GM23338 (cell line): ENCODE measurements around the gene SLC26A11.
"Not testable (repeated sequence)": the region's sequence is repeated elsewhere in the genome, so short reads cannot be mapped to it uniquely, and the experiment has no call there.

Experiments used
- JUNB ChIP-seq: IDR thresholded peaks from one replicate; pipeline ENCODE4 v1.6.1; 2016; ENCODE audit warnings: antibody characterized with exemption; ENCODE audit not compliant: unreplicated experiment
- REST ChIP-seq: IDR thresholded peaks from one replicate; pipeline ENCODE4 v1.6.1; 2018; ENCODE audit warnings: antibody characterized with exemption; ENCODE audit not compliant: unreplicated experiment
- ZNF114 ChIP-seq: fragments of 250-450 bp; sonication (Bioruptor Pico); IDR thresholded peaks from 2 replicates; pipeline ENCODE4 v1.5.0; 2020; ENCODE audit warnings: mild to moderate bottlenecking, moderate library complexity
- TF ChIP-seq, protein P1 (sequence below), 2 experiments: fragments of 200-600 bp in 1 of 2; sonication (generic) in 1 of 2; conservative IDR thresholded peaks; 2 replicates each; pipeline versions ENCODE4 v1.5.1 to v1.6.1; 2016 to 2017; ENCODE audit warnings: antibody characterized with exemption in 2 of 2, low read depth in 2 of 2, mild to moderate bottlenecking in 2 of 2, moderate library complexity in 1 of 2

DNA sequence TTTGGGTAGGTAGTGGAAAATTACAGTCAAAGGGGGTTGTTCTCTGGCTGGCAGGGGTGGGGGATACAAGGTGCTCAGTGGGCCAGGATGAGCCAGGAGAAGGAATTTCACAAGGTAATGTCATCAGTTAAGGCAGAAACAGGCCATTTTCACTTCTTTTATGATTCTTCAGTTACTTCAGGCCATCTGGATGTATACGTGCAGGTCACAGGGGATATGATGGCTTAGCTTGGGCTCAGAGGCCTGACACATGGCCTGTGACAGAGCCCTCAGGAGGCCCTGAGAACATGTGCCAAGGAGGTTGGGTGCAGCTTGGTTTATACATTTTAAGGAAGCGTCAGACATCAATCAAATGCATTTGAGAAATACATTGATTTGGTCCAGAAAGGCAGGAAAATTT lies 38.1 kb downstream of the SLC26A11 start:
- TF ChIP-seq, protein P1, sequence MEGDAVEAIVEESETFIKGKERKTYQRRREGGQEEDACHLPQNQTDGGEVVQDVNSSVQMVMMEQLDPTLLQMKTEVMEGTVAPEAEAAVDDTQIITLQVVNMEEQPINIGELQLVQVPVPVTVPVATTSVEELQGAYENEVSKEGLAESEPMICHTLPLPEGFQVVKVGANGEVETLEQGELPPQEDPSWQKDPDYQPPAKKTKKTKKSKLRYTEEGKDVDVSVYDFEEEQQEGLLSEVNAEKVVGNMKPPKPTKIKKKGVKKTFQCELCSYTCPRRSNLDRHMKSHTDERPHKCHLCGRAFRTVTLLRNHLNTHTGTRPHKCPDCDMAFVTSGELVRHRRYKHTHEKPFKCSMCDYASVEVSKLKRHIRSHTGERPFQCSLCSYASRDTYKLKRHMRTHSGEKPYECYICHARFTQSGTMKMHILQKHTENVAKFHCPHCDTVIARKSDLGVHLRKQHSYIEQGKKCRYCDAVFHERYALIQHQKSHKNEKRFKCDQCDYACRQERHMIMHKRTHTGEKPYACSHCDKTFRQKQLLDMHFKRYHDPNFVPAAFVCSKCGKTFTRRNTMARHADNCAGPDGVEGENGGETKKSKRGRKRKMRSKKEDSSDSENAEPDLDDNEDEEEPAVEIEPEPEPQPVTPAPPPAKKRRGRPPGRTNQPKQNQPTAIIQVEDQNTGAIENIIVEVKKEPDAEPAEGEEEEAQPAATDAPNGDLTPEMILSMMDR (conservative IDR thresholded peaks at IDR 0.05; ENCODE audit: low read depth in 2 of 2), result not testable (repeated sequence)
- TF ChIP-seq JUNB; REST; ZNF114 (CRISPR knock-in tag): not testable (repeated sequence)
